ENCODE data around the gene KLHL25. TPM values are rescaled to one million over a fixed set of nuclear protein-coding genes. Genes with fewer than 3 reads are reported as not detected.

Gene KLHL25
- total and polyA plus RNA-seq, 2 of the 8 experiments (the other 6 are each of a cell fraction or from before 2014, with no cell fraction given): 16.5 to 22.0 TPM

DNA sequence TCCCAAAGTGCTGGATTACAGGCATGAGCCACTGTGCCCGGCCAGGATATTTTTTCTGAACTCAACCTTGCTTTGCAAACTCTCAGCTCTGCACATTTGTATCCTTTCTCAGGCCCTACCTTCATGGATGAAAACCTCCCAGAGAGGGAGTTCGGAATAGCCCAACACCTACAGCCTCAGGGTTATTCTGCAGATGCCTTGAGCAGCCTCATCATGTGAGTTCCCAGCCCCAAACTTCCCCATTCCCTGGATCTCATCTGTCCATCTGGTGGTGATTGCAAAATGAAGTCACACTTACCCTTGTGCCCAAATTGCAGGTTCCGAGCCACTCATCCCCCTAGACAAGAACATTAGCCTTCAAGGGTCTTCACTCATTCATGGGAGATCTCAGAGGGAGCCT is 39.9 kb upstream of the KLHL25 start (continued):
- TF ChIP-seq JUND (IDR thresholded peaks at IDR 0.05; ENCODE audit: low read length): no peak
- no peak for TF ChIP-seq RBBP5 (IDR thresholded peaks at IDR 0.05; ENCODE audit: borderline replicate concordance, low read depth, low read length)
